Stimulated activated CD4-positive, alpha-beta T cell treated with anti-CD3 and anti-CD28 coated beads, Interleukin-4, amount 100 ng/mL, for 1 hour (primary cell): ENCODE data around the gene KCTD19.

ENCODE experiments used
- DNase-seq: peaks from one replicate; pipeline ENCODE4 v3.0.0-alpha.2; 2020

The KCTD19 gene

DNA sequence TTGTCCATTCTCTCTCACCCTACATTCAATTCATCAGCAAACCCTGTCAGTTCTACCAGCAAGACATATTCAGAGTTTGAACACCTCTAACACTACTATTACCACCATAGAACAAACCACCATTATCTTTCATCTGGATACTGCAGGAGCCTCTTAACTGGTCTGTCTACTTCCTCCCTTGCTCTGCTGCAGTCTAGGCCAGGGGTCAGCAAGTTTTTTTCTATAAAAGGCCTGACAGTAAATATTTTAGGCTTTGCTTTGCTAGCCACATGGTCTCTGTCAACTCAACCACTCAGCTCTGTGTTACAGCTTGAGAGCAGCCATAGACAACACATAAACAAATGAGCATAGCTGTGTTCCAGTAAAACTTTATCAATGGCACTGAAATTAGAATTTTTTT lies 13.8 kb downstream of the KCTD19 start:
- no peak for DNase-seq

DNA sequence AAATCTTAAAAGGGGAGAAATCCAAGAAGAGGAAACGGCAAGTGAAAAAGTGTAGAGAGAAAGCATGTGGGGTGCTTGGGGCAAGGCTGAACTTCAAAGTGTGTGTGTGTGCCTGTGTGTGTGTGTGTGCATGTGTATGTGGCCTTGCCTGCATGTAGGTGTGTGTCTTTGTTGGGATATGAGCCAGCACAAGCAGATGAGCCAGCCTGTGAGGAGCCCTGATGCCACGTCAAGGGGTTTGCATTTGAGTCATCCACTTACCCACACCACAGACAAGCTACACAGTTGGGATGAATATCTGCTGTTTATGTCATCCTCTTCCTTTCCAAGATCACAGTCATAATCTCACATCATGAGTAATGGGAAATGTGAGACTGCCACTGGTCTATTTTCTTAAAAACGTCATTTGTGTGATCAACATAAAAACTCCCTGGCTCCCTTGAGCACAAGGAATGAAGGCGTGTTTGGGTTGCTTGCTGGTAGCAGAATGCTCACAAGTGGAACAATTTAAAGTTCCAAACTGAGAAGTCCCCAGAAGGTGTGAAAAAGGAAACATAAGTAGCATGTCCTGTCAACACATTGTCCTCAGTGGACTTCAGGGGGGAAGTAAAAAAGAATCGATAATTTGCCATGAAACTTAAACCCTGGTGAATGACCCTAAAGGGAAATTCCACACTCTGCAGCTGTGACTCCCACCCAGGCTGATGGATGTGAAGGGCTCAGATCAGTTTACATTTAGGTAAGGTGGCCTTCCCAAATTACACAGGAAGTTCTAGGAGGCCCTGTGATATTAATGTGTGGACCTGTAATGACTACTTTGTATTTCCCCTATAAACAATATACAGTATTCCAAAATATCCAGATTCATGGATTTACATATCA lies 14.7 kb downstream of the KCTD19 start:
- peak; percentile 79 for DNase-seq

DNA sequence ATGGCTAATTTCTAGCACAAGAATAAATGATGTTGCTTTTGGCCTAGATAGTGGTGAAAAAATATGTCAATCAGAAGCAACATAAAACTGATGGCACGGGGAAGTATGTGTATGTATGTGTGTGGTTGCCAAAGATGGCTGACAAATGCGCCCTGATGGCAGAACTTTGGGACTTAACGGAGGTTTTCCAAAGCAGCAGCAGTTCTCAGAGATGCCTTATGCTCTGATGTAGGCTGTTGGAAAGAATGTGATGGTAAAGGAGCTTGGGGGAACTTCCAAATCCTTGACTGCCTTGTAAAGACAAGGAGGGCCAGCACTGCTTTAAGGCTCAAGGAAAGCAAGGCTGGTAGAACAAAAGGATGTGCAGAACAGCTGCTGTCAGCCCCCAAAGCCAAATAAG lies 16.0 kb downstream of the KCTD19 start:
- DNase-seq: no peak

DNA sequence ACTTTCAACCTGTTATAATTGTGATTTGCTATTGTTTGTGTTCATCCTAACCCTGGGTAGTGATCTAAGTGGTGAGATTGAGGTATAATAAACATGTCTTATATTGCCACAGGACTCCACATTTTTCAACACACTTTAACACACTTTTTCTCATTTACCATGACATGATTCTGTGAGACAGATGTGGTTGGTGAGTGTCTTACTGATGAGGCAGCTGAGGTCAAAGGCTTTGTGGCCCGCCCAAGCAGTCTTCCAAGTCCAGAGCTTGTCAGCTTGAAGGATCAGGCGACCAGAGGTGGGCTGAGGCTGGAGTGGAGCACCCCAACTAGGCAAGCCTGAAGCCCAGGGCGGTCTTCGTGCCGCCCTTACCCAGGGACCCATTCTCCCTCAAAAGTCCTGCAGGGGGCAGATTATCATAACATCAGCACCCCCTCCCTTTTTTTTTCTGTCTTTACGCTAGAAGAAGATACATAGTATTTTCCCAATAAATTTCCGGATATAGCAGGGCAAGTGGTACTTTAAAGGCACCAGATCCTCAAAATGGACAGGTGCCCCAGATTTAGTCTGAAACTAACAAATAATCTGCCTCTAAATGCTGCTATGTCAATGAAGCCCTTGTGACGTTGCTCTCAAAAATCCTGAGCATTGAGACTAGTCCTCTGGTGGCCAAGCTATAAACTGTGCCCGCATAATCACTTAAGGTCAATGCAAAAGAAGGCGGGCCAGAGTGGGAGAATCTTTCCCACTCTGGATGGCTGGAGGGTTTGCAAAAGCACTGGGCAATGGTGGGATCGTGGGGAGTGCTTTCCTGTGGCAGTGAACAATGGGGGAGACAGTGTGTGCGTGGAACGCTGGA lies 21.1 kb downstream of the KCTD19 start:
- DNase-seq: no peak

DNA sequence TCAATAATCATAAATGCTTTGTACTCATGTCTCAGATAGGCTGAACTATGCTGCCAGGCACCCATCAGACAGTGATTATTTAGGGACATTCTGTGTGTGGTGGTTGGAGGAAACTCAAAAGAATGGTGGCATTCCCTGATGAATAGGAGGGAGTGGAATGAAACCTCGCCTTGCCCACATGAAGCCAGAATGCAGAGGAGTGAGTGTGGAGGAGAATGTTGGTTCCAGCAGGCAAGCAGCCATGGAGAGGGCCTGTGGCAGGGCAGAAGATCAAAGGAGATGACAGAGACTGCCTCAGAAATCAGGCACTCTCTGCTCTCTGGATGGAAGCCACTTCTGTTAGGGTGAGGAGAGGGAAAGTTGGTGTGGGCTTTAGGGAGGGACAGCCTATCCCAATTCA lies 22.5 kb downstream of the KCTD19 start:
- no peak for DNase-seq

DNA sequence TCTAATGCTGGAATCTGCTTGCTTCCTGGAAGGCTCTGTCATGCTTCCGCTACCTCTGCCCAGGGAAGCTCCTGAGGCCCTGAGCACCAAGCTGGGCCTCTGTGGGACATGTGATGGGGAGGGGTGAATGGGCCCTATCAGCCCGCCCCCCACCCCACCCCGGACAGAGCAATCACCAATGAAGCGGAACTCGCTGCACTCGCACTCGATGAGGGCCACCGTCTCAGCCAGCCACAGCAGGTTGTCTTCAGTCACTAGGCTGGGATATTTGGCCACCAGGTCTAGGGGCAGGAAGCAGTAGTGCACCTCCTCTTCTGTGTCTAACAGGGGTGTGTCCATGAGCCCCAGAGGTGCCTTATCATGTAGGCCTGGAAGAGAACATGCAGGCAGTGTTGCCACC lies 23.6 kb downstream of the KCTD19 start:
- no peak for DNase-seq

DNA sequence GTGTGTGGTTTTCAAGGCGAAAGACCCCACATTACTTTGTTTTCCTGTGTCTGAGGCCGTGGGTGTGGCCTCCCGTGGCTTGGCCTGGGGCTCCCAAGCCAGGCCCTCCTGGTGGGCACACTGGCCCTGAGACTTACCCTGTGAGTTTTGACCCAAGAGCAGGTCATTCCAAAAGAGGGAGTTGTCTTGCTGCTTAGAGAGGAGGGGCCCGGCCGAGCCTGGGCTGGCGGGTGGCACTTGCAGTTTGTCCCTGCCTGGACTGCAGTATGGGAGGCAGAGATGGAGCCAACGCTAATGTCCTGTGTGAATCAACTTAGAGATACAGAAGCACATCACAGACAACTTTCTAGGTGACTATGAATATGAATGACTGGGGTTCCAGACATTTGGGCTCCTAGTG lies 24.5 kb downstream of the KCTD19 start:
- DNase-seq: no peak

DNA sequence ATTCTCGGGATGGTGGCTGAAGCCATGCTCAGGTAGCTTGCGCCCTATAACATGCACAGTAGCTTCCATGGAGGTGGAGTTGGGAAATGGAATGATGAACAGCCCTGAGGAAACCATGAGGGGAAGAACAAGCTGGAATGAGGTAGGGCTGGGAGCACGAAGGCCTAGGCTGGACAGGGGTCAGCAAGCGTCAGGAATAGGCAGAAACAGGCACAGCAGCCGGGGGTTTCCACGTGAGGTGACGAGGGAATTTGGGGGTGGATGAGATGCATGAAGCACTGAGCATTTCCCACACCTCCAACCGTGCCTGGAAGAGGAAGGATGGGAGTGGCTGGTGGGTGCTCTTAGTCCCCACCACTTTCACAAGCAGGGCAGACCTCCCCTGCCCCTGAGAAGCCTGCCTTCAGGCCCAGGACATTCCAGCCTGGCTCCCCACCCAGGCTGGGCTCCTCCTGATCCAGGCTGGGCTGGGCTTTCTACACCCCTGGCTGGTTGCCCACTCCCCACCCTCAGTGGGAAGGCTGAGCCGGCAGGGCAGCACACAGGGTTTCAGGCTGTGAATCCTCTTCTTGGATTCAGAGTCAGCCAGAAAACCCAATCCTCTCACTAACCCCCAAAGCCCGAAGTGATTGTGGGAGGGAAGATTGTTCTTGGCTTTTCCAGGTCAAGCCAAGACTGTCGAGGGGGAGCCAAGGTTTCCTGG lies 25.3 kb downstream of the KCTD19 start:
- DNase-seq: no peak

DNA sequence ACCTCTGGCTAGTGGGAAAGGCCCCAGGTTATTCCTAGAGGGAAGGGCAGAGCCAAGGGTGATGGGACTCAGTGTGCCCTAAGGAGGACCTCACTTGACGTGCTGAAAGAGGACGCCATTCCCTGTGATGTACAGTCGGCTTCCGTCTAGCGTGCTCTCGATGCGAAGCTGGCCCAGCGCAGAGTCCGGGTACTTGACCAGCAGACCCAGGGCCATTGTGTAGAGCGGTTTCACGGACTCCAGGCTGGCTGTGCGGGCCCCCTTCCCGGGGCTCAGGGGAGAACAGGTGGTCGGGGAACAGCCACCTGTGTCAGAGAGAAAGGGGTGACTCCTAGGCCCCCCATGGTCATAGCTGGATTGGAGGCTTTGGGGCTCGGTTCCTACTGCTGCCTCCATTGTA lies 27.3 kb downstream of the KCTD19 start:
- DNase-seq: no peak

DNA sequence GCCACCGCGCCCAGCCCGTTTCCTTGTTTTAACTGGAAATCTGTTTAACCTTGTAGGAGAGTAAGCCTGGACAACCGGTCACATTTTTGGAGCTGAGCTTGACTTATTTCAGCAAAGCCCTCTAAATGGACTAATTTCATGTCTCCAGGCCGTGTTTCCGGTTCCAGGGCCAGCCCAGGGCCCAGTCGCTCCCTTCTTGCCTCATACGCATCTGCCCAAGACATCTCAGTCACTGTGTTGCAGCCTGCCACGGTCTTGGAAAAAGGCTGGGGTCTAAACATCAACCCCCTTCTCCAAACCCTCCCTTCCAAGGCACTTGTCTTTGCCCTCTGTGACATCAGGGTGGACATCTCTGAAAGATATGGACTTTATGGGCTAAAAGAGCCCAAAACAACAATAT lies 28.3 kb downstream of the KCTD19 start:
- no peak for DNase-seq

DNA sequence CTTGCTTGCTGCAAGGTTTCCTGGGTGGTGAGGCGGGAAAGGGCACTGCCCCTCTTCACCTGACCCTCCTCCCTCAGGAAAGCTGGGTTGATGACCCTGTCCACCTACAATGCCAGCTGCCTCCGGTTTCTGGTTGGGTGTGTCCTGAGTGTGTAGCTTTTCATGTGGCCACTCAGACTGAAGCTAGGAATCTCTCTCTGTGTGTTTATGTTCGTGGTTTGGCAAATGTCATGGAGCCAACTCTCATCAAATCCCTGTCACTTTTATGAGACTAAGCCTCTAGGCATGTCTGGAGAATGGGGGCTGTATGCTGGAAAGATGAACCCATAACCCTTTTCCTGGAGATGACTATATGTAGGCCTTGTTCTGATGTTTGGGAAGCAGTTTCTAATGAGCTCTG lies 30.1 kb downstream of the KCTD19 start:
- no peak for DNase-seq

DNA sequence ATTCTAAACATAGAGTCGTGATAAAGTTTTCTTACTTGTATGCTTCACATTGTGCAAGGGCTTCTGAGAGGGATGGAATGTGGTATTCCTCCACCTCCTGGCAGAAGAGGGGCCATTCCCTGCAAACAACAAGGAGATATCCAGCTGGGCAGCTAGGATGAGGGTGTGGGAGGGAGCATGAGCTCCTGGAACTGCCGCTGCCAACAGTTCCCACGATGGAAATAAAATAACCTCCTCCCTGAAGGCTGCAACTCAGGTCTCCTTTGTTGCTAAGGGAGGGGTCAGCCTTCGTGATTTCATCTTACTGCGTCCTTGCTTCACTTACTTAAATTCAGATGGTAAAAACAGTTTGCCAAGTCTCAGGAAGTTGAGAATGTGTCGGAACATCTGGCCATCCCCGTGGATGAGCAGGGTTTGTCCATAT lies 31.6 kb downstream of the KCTD19 start:
- no peak for DNase-seq

DNA sequence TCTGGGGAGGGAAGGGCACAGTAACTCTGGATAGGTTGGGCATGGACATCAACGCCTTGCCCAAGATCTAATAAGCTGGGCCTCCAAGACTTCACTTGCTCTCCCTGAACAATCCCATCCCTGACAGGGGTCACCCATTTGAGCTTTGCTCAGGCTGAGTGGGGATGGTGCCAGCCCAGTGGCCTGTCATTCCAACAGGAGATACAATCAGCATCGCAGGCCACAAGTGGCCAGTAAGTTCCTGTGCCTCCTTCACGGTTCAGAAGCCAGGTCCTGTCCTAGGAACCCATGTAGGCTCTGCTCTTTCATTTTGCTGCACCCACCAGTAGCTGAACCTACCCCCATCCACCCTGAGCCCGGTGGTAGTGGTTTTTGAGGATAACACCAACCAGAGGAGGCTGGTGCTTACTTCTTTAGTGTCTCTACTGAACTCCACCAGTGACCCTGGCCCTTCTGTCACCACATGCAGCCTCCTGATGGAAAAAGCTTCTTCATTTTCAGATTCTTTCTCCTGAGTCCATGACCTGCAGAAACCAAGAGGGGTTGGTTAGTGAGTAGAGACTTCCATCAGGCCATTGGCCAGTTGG lies 32.3 kb downstream of the KCTD19 start:
- DNase-seq: no peak

DNA sequence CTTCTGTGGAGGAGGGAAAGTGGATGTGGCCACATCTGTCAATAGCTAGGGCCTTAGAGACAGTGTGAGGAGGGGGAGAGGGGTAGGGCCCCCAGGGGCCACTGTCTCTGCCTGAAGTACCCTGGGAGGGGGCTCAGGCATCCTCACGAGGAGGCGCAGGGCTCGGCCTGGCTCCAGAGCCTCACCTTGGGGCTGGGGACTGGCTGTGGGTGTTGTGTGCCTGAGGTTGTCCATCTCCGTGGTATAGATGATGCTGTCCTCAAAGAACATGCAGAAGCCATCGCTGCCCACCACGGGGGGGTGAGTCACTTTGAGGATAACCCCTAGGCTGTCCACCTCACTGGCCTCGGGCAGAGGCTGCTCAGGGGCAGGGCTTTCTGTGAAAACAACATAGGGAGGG lies 35.1 kb downstream of the KCTD19 start:
- DNase-seq: no peak

DNA sequence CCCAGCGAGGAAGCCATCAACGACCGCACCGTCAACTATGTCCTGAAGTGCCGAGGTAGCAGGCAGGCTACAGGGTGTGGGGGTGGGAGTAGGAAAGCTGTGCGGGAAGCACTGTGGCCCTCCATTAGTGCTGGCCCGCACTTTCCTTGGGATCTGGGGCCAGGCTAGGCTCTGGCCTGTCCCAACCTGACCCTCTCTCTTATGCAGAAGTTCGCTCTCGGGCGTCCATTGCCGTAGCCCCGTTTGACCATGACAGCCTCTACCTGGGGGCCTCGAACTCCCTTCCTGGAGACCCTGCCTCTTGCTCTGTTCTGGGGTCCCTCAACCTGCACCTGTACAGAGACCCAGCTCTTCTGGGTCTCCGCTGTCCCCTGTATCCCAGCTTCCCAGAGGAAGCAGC lies 38.6 kb downstream of the KCTD19 start:
- no peak for DNase-seq

DNA sequence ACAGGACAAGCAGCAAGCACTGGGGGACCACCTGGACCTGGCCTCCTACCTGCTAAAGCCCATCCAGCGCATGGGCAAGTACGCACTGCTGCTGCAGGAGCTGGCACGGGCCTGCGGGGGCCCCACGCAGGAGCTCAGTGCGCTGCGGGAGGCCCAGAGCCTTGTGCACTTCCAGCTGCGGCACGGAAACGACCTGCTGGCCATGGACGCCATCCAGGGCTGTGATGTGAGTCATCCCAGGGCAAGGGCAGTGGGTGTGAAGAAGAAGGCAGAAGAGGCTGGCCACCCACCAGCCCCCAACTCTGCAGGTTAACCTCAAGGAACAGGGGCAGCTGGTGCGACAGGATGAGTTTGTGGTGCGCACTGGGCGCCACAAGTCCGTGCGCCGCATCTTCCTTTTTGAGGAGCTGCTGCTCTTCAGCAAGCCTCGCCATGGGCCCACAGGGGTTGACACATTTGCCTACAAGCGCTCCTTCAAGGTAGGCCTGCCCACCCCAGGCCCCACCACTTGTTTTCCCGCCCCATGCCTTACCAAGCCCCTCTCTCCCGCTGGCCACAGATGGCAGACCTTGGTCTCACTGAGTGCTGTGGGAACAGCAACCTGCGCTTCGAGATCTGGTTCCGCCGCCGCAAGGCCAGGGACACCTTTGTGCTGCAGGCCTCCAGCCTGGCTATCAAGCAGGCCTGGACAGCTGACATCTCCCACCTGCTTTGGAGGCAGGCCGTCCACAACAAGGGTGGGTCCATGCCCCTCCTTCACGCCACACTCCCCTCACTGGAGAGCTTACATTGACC lies 39.9 kb downstream of the KCTD19 start:
- DNase-seq: no peak

DNA sequence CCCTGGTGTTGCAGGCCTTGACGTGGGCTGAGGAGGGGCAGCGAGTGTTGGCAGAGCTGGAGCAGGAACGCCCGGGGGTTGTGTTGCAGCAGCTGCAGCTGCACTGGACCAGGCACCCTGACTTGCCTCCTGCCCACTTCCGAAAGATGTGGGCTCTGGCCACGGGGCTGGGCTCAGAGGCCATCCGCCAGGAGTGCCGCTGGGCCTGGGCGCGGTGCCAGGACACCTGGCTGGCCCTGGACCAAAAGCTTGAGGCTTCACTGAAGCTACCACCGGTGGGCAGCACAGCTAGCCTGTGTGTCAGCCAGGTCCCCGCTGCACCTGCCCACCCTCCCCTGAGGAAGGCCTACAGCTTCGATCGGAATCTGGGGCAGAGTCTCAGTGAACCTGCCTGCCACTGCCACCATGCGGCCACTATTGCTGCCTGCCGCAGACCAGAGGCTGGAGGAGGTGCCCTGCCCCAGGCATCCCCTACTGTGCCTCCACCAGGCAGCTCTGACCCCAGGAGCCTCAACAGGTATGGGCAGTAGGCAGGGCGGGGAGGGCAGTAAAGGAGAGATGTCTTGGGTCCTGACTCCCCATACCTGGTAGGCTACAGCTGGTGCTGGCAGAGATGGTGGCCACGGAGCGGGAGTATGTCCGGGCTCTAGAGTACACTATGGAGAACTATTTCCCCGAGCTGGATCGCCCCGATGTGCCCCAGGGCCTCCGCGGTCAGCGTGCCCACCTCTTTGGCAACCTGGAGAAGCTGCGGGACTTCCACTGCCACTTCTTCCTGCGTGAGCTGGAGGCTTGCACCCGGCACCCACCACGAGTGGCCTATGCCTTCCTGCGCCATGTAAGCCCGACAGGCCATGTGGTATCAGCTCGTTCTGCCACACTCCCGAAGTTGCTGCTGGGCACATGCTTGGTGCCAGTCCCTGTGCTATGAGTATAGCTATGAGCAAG lies 41.6 kb downstream of the KCTD19 start:
- DNase-seq: no peak

DNA sequence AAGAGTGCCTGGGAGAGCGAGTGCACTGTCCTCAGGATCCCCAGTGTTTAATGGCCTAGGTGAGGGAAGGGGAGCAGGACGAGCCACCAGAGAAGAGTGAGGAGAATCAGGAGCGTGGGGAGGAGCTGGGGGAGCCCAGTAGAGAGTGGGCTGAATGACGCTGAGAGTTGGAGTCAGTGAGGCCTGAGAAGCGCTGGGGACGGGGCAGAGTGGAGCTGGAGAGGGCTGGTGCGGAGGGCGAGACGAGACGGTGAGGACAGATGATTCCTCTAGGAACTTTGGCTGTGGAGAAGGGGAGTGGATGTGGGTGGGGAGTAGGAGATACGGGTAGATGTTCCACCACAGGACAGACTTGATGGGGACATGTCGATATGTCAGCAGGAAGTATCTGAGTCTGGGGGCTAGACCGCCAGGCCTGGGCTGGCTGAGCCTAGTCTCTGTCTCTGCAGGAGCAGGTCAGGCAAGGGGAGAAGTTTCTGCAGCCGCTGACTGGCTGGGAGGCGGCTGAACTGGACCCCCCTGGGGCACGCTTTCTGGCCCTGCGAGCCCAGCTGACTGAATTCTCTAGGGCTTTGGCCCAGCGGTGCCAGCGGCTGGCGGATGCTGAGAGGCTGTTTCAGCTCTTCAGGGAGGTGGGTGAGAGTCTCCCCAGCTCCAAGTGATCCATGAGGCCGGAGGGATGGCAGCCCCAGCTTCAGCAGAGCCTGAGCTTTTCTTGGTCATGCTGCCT lies 42.5 kb downstream of the KCTD19 start:
- no peak for DNase-seq

DNA sequence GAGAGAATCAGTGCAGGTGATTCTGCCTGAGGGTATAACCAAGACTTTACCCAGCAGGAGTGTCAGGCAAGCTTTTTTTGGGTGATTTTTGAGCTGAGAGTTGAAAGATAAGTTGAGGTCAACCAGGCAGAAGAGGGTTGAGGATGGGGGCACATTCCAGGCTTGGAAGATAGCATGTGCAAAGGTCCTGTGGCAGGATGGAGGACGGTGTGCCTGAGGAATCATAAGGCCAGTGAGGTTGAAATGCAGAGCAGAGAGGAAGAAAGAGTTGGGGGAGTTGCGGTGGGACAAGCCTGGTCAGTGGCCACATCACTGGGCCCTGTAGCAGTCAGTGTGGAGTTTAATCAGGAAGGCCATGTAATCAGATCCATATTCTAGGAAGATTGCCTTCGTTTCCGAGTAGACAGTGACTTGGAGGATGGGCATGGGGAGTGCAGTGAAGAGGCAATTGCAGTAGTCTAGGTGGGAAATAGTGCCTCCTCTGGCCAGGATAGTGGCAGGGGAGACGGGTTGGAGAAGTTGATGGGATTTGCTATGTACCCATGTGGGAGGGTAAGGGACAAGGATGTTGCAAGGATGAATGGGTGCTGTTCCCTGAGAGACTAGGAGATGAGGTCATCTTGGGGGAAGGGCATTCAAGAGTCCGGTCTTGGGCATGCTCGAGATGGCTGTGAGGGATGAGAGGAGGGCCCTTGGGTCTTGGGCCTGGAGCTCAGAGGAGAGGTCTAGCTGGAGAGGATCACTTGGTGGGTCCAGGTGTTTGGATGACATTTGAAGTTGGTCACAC lies 43.3 kb downstream of the KCTD19 start:
- DNase-seq: no peak

DNA sequence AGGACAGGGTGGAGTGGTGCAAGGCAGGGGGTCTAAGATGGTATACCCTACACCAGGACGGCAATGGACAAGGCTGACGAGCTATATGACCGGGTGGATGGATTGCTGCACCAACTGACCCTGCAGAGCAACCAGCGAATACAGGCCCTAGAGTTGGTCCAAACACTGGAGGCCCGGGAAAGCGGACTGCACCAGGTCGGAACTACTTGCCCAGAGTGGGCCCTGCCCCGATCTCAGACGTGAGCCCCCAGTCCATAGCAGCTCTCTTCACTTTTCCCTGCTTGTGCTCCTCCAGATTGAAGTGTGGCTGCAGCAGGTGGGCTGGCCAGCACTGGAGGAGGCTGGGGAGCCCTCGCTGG lies 44.1 kb downstream of the KCTD19 start:
- DNase-seq: no peak
